ES-I3 (cell line): ENCODE measurements around the gene F7.
"Not testable (repeated sequence)": the region's sequence is repeated elsewhere in the genome, so short reads cannot be mapped to it uniquely, and the experiment has no call there.

Experiments used
- H3K36me3 ChIP-seq: 2 replicates; pipeline ENCODE4 v1.6.1; 2013; ENCODE audit warnings: mild to moderate bottlenecking, low read length, control low read depth, moderate library complexity; ENCODE audit not compliant: insufficient read depth
- H3K4me1 ChIP-seq: 2 replicates; pipeline ENCODE4 v1.6.1; 2013; ENCODE audit warnings: mild to moderate bottlenecking, control low read depth, low read length; ENCODE audit not compliant: insufficient read depth
- H3K9ac ChIP-seq: 2 replicates; pipeline ENCODE4 v1.6.1; 2013; ENCODE audit warnings: low read depth, mild to moderate bottlenecking, low read length, moderate library complexity
- H3K9me3 ChIP-seq: 2 replicates; pipeline ENCODE4 v1.6.1; 2013; ENCODE audit warnings: mild to moderate bottlenecking, low read length, moderate library complexity; ENCODE audit not compliant: control insufficient read depth, insufficient read depth

The F7 gene

DNA sequence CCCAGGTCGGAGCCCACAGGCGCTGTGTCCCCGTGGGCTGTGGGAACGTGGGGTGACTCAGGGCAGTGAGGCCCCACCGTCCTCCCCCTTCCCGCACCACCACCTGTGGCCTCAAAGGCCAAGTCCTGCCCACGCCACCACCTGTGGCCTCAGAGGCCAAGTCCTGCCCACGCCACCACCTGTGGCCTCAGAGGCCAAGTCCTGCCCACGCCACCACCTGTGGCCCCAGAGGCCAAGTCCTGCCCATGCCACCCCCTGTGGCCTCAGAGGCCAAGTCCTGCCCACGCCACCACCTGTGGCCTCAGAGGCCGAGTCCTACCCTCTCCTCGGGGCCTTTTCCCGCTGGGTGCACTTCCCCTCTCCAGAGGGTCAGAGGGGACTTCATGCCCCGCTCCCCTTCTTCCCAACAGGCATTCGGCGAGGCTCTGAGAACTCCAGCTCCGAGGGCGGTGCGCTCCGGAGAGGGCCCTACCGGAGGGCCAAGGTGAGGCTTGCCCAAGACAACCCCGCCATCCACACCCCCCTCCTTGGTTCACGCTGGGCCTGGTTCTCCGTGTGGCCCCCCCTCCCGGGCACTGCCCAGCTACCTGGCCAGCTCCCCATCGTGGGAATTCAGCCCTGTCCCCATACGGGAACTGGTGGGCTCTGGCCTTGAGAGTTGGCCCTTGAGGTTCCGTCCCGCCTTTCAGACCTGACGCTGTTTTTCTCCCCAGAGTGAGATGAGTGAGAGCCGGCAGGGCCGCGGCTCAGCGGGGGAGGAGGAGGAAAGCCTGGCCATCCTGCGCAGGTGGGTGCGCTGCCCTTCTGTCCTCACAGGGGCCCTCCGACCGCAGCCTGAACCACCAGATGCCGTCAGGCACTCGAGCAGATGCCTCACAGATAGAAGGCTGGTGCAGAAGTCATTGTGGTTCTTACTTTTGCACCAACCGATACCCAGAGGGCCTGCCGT is 27.4 kb upstream of the F7 start:
- Histone ChIP-seq H3K36me3 (no peaks in the 10 kb centered on the region), H3K9ac (no peak overlapping the region), H3K4me1 (no peaks in the 10 kb centered on the region)

DNA sequence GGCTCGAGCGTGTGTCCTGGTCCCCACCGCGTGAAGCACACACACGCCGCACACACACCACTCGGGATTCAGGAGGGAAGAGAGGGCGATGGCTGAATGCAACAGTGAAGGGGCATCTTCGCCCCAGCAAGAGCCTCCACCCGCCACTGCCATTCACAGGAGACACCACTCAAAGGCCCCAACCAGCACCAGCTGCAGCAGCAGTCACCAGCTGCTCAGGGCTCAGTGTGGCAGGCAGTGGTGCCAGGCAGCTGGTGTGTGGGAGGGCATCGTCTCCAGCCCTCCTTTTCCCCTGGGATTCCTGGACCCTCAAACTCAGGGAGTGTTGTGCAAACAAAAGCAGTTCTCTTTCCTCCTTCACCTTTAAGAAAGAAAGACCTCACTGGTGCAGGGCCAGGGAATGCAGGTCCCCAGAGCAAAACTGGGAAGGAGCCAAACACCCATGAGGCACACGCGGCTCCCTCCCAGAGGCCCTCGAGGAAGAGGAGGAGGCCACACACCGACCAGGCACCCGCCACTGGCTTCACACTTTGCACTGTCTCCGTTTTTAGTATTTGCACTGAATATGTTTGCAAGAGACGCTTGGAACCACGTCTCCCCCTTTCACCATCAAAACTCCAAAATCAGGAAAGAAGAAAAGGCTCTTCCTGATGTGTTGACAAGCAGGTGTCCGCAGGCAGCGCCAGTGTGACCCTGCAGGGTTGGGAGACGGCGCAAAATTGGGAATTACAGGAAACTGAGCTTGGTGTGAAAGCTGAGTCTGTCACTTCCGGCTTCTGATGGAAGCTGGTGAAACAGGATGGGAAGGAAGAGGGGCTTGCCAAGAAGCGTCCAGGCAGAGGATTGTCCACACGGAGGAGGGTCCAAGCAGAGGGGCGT is 26.4 kb upstream of the F7 start:
- no peak overlapping the region for H3K9ac ChIP-seq
- no peaks in the 10 kb centered on the region for H3K36me3 ChIP-seq
- no peaks in the 10 kb centered on the region for H3K4me1 ChIP-seq
- no peaks in the 10 kb centered on the region for H3K9me3 ChIP-seq

More for the DNA sequence above, 27.4 kb upstream of the F7 start:
- H3K9me3 ChIP-seq: no peaks in the 10 kb centered on the region

DNA sequence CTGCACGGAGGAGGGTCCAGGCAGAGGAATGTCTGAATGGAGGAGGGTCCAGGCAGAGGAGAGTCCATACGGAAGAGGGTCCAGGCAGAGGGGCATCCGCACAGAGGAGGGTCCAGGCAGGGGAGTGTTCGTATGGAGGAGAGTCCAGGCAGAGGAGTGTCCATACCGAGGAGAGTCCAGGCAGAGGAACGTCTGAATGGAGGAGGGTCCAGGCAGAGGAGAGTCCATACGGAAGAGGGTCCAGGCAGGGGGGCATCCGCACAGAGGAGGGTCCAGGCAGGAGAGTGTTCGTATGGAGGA is 25.9 kb upstream of the F7 start:
- H3K9me3 ChIP-seq, H3K4me1 ChIP-seq, H3K9ac ChIP-seq, H3K36me3 ChIP-seq: not testable (repeated sequence)

DNA sequence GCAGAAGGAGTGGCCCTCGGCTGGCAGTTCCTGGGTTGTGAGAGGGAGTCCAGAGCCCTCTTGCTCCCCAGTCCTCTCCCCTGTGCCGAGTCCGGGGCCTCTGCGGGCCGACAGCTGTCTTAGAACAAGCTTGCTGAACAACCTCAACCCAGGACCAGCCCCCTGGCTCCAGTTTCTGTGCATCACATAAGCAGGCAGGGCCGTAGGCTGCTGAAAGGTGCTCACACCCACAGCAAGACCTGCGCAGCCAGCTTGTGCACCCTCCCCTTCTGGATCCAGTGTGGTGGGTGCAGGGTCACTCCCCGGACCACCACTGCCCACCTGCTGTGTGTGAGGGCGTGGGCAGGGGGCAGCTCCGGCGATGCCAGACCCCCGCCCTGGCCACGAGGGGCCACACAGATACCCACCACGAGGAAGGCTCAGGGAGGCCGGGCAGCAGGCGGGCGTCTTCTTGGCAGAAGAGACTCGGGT is 25.2 kb upstream of the F7 start:
- Histone ChIP-seq H3K9me3 (no peaks in the 10 kb centered on the region), H3K36me3 (no peaks in the 10 kb centered on the region), H3K4me1 (no peaks in the 10 kb centered on the region), H3K9ac (no peak overlapping the region)

DNA sequence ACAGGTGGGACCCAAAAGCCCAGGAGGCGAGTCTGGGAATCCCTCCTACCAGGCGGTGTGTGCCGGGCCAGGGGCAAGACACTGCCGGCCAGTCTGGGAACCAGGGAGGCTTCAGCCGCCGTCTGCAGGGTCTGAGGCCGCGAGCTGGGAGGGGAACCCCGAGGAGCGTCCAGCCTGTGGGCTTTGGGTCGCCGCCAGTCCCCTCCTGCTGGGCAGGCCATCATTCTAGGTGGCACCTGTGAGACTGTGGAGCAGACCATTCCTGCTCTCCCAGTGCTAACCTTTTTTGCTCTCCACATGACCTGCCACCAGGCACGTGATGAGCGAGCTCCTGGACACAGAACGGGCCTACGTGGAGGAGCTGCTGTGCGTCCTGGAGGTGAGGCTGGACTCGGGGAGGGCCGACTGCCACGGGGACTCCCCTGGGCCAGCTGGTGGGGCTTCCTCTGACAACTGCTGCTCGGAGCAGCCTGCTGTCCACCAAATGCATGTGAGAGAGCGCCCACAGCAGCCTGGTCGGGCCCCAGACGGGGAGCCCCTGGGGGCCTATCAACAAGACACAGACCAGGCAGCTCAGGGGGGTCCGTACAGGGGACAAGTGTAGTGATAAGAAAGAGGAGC is 24.6 kb upstream of the F7 start:
- Histone ChIP-seq H3K36me3 (no peaks in the 10 kb centered on the region), H3K9ac (no peak overlapping the region), H3K4me1 (no peaks in the 10 kb centered on the region)

DNA sequence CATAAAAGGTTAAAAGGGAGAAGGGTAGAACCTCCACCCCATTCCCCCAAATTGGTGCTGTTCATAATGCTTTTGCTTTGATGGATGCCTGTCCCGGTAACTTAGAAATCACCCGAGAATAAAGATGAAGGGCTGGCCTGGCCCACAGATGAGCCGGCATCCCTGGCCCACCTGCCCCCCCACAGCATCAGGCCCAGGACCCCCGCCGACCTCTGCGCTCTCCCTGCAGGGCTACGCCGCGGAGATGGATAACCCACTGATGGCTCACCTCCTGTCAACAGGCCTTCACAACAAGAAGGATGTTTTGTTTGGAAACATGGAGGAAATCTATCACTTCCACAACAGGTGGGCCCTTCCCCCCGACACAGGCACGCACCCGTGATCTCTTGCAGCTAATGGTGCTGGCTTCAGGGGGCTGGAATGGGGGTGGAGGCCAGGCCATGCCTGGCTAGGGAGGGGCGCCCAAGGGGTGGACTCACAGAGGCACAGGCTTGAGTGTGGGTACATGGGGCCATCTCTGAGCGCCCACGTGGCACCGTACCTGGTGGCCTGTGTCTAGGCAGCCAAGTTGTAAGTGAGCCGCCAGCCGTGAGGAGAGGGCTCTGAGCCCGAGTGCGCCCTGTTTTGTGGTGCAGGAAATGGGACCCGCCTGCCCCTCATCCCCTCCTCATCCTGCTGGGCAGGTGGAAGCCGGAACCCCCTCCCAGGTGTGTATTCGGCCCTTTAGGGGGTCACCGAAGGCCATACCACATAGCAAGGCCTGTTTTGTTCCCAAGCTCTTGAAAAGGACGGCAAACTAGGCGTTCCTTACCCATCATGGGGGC is 23.2 kb upstream of the F7 start:
- no peak overlapping the region for H3K9ac ChIP-seq
- no peaks in the 10 kb centered on the region for H3K9me3 ChIP-seq
- H3K4me1 ChIP-seq: no peaks in the 10 kb centered on the region
- no peaks in the 10 kb centered on the region for H3K36me3 ChIP-seq

More for the DNA sequence above, 24.6 kb upstream of the F7 start:
- H3K9me3 ChIP-seq: no peaks in the 10 kb centered on the region

DNA sequence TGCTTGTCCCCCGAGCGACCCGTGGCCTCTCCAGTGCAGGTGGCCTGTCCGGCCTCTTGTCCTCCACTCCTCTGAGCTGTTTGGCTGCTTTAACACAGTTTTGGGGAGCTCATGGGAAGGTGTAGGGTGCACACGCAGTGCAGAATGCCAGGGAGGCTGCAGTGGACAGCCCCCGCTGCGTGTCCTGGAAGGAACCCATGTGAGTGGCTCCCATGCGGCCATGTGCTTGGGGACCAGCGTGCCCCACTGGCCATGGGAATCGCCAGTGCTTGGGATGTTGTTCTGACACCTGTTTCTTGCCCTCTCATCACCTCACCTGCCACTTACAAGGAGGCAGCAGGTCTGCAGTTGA is 22.6 kb upstream of the F7 start:
- Histone ChIP-seq H3K36me3 (no peaks in the 10 kb centered on the region), H3K4me1 (no peaks in the 10 kb centered on the region), H3K9ac (no peak overlapping the region), H3K9me3 (no peaks in the 10 kb centered on the region)

DNA sequence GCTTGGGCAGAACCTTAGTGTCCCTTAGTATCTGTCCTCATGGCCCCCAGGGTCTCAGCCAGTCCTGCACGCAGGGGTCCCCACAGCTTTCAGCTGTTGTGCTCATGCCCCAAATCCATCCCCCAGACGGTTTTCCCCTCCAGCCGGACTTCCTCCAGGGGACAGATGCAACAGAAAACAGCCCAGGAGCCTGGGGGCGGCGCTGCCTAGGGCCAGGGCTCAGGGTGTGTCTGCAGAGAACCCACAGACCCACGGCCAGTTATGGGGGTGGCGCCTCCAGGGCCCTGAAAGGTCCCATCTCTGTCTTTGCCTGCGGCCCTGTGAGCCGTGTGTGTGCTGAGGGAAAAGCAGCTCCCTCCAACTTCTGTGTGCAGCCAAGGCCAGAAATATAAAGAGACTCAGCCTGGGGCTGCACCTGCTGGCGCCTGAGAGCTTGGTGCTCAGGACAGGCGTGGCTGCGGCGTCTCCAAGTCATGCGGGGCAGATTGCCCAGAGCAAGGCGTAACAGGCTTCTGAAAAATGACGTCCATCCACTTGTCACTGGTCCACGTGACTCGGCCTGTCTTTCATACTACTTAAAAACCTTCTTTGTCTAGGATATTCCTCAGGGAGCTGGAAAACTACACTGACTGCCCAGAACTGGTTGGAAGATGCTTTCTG is 22.1 kb upstream of the F7 start:
- no peaks in the 10 kb centered on the region for H3K9me3 ChIP-seq
- no peaks in the 10 kb centered on the region for H3K4me1 ChIP-seq
- no peaks in the 10 kb centered on the region for H3K36me3 ChIP-seq
- no peak overlapping the region for H3K9ac ChIP-seq

DNA sequence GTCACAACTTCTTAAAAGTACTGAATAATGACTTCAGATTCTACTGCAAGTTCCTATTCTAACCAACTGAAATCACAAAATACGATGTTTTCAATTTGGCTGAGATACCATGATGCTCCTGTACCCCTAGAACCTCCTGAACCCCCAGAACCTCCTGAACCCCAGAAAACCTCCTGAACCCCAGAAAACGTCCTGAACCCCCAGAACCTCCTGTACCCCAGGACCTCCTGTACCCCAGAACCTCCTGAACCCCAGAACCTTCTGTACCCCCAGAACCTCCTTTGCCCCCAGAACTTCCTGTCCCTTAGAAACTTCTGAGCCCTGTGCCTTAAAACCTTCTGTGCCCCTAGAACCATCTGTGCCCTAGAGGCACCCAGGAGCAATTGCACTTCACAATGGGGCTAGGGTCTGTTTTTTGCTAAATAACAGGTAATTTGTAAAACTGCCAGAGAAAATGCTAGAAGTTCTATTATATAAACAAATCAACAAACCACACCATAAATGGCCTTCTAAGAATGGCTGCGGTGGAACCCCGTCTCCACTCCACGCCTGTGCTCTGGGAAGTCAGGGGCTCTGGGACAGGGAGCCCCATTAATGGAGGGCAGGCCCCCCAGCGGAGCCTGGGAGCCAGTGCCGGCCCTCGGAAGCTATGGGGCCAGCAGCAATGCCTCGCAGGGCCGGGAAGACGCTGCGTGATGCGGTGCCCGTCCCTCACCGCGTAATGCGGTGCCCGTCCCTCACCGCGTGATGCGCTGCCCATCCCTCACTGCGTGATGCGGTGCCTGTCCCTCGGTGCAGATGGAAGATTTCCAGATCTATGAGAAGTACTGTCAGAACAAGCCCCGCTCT is 21.3 kb upstream of the F7 start:
- Histone ChIP-seq H3K36me3 (no peaks in the 10 kb centered on the region), H3K4me1 (no peaks in the 10 kb centered on the region), H3K9ac (no peak overlapping the region), H3K9me3 (no peaks in the 10 kb centered on the region)

DNA sequence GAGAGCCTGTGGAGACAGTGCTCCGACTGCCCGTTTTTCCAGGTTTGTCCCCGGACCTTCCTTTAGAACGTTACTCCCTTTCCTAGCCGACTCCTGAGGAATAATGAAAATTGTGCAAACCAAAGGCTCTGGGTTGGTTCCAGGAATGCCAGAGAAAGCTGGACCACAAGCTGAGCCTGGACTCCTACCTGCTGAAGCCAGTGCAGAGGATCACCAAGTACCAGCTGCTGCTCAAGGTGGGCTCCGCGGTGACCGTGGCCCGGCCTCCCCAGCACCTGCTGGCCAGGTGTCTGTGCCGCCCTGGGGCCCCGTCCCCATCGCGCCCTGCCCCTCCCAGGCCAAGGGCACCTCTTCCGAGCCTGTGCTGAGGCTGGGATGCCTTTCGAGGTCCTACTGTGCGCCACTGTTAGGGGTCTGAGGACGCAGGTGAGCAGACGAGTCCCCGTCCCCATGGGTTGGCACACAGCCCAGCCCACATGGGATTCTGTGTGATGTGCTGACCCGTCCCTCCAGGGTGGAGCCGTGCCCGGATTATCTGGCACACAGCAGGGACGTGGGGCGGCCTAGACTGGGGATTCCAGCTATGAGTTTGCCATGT is 20.5 kb upstream of the F7 start:
- H3K9me3 ChIP-seq: no peaks in the 10 kb centered on the region
- H3K4me1 ChIP-seq: no peaks in the 10 kb centered on the region
- H3K9ac ChIP-seq: no peak overlapping the region
- no peaks in the 10 kb centered on the region for H3K36me3 ChIP-seq

DNA sequence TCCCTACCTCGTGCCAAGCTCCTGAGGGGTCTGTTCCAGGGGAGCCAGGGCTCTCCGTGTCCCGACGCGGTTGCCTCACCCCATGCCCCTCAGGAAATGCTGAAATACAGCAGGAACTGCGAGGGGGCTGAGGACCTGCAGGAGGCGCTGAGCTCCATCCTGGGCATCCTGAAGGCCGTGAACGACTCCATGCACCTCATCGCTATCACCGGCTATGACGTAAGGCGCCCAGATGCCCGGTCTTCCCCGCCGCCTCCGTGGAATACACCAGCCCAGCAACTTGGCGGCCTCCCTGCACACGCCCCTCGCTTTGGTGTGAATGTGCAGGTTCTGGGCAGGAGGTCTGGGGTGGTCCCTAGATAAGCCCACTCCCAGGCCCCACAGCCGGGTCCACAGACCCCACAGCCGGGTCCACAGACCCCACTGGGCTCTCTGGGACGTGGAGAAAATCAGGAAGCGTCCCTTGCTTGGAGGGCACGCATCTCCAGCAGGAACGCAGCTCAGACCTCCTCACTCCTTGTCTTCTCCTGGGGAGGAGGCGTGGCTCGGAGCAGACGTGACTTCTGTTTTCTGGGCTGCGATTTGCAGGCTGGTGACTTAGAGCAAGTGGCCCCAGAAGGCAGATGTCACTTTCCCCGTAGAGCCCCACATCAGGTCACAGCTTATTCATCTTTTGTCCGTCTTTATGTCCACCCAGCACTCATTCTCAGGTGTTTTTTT is 19.4 kb upstream of the F7 start:
- H3K4me1 ChIP-seq: no peaks in the 10 kb centered on the region
- no peak overlapping the region for H3K9ac ChIP-seq
- H3K9me3 ChIP-seq: no peaks in the 10 kb centered on the region
- no peaks in the 10 kb centered on the region for H3K36me3 ChIP-seq
